HEK293T (cell line): ENCODE data around the gene ANXA1.

Source experiments
- ARNT ChIP-seq: fragments of 450-650 bp; IDR thresholded peaks from 2 replicates; pipeline ENCODE4 v1.6.1; 2017; ENCODE audit warnings: mild to moderate bottlenecking
- BHLHE40 ChIP-seq: fragments of 450-650 bp; IDR thresholded peaks from 2 replicates; pipeline ENCODE4 v1.6.1; 2016; ENCODE audit warnings: mild to moderate bottlenecking, moderate library complexity, borderline replicate concordance
- ELF4 ChIP-seq: fragments of 450-650 bp; IDR thresholded peaks from 2 replicates; pipeline ENCODE4 v1.6.1; 2017; ENCODE audit warnings: antibody characterized with exemption
- FOXA1 ChIP-seq: fragments of 450-650 bp; IDR thresholded peaks from 2 replicates; pipeline ENCODE4 v1.6.1; 2016; ENCODE audit warnings: mild to moderate bottlenecking
- FOXK2 ChIP-seq: fragments of 450-650 bp; IDR thresholded peaks from 2 replicates; pipeline ENCODE4 v1.6.1; 2016; ENCODE audit warnings: mild to moderate bottlenecking
- FOXM1 ChIP-seq: fragments of 450-650 bp; IDR thresholded peaks from 2 replicates; pipeline ENCODE4 v1.6.1; 2017; ENCODE audit warnings: mild to moderate bottlenecking, borderline replicate concordance
- SP1 ChIP-seq: fragments of 450-650 bp; IDR thresholded peaks from 2 replicates; pipeline ENCODE4 v1.6.1; 2017
- SUZ12 ChIP-seq: fragments of 450-650 bp; IDR thresholded peaks from 2 replicates; pipeline ENCODE4 v1.6.1; 2016; ENCODE audit warnings: mild to moderate bottlenecking
- ZNF384 ChIP-seq: fragments of 450-650 bp; IDR thresholded peaks from 2 replicates; pipeline ENCODE4 v1.6.1; 2016

GRCh38 chr9:73174330-73174980, 22.8 kb downstream of the ANXA1 start:
- TF ChIP-seq SUZ12, result no peak
- TF ChIP-seq ELF4, result no peak
- no peak for TF ChIP-seq BHLHE40
- no peak for TF ChIP-seq FOXK2
- no peak for TF ChIP-seq SP1
- TF ChIP-seq FOXM1, result no peak
- no peak for TF ChIP-seq ARNT
- no peak for TF ChIP-seq FOXA1
- no peak for TF ChIP-seq ZNF384
